OCI-LY3 (cell line): ENCODE data around the gene CRYBG1.

Experiments
- EZH2phosphoT487 ChIP-seq: fragments of 200-600 bp; shearing (Covaris generic); IDR thresholded peaks from 2 replicates; pipeline ENCODE4 v1.6.1; 2018; ENCODE audit warnings: antibody characterized with exemption, mixed run types, low read depth
- TF ChIP-seq, protein P1 (sequence below): fragments of 200-600, 300-600 bp; sonication (generic); IDR thresholded peaks from 2 replicates; pipeline ENCODE4 v1.5.1; 2014; ENCODE audit warnings: antibody characterized with exemption, low read length, low read depth

DNA sequence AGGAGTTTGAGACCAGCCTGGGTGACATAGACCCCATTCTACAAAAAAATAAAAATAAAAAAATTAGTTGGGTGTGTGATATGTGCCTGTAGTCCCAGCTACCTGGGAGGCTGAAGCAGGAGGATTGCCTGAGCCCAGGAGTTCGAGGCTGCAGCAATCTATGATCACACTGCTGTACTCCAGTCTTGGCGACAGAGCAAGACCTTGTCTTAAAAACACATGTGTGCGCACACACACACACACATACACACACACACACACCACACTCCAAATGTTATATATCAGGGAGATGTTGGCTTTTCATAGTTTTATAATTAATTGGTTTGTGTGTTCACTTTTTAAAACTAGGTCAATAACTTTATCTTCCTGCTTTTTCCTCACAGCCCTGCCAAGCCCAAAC lies 158.2 kb downstream of the CRYBG1 start:
- TF ChIP-seq EZH2phosphoT487: no peak
- TF ChIP-seq, protein P1, sequence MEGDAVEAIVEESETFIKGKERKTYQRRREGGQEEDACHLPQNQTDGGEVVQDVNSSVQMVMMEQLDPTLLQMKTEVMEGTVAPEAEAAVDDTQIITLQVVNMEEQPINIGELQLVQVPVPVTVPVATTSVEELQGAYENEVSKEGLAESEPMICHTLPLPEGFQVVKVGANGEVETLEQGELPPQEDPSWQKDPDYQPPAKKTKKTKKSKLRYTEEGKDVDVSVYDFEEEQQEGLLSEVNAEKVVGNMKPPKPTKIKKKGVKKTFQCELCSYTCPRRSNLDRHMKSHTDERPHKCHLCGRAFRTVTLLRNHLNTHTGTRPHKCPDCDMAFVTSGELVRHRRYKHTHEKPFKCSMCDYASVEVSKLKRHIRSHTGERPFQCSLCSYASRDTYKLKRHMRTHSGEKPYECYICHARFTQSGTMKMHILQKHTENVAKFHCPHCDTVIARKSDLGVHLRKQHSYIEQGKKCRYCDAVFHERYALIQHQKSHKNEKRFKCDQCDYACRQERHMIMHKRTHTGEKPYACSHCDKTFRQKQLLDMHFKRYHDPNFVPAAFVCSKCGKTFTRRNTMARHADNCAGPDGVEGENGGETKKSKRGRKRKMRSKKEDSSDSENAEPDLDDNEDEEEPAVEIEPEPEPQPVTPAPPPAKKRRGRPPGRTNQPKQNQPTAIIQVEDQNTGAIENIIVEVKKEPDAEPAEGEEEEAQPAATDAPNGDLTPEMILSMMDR: no peak
